ENCODE data around the gene NBAS. TPM values are rescaled to one million over a fixed set of nuclear protein-coding genes. Genes with fewer than 3 reads are reported as not detected.
A peak's percentile ranks its signal among the peaks of the same experiment; 100 is the strongest.

The NBAS gene
- total and polyA plus RNA-seq, 2 of the 13 experiments (the other 11 are each of a cell fraction or from before 2014, with no cell fraction given): 33.6 to 58.7 TPM

- TF ChIP-seq ISX (CRISPR knock-in tag; conservative IDR thresholded peaks at IDR 0.05): no peak
- no peak for TF ChIP-seq STAG1 (CRISPR knock-in tag; IDR thresholded peaks at IDR 0.05)
- no peak for TF ChIP-seq ZC3H4 (CRISPR knock-in tag; IDR thresholded peaks at IDR 0.05; ENCODE audit: borderline replicate concordance)
- TF ChIP-seq ZNF30 (CRISPR knock-in tag; IDR thresholded peaks at IDR 0.05): no peak
- no peak for TF ChIP-seq MAFG (CRISPR knock-in tag; IDR thresholded peaks at IDR 0.05)
- TF ChIP-seq ELK4 (CRISPR knock-in tag; IDR thresholded peaks at IDR 0.05; ENCODE audit: borderline replicate concordance): no peak
- no peak; the same call in 1 of the 2 replicates for TF ChIP-seq U2AF2 (IDR thresholded peaks at IDR 0.05; ENCODE audit: low read depth, low read length)
- TF ChIP-seq PHF8 (CRISPR knock-in tag; IDR thresholded peaks at IDR 0.05): peak; percentile 93
- no peak for TF ChIP-seq MBNL3 (CRISPR knock-in tag; conservative IDR thresholded peaks at IDR 0.05)
- no peak for TF ChIP-seq ZNF577 (CRISPR knock-in tag; IDR thresholded peaks at IDR 0.05; ENCODE audit: borderline replicate concordance, low read depth)
- TF ChIP-seq FIP1L1 (IDR thresholded peaks at IDR 0.05; ENCODE audit: borderline replicate concordance, insufficient read depth, low read depth, low read length): peak; percentile 84; the same call in 1 of the 2 replicates
- no peak for TF ChIP-seq ZNF496 (CRISPR knock-in tag; IDR thresholded peaks at IDR 0.05; ENCODE audit: insufficient replicate concordance)
- peak; percentile 95 for TF ChIP-seq SIN3A (IDR thresholded peaks at IDR 0.05; ENCODE audit: borderline replicate concordance, low read depth, low read length)
- 0 out of 2 replicates have a peak, but pooled peaks have one; percentile 24 for TF ChIP-seq ETV6 (CRISPR knock-in tag; conservative IDR thresholded peaks at IDR 0.05)
- TF ChIP-seq CEBPZ (IDR thresholded peaks at IDR 0.05; ENCODE audit: low read length): no peak
- TF ChIP-seq DBP (CRISPR knock-in tag; IDR thresholded peaks at IDR 0.05; ENCODE audit: not compliant biosample characterization): no peak
- peak; percentile 97 for TF ChIP-seq ZNF816 (CRISPR knock-in tag; IDR thresholded peaks at IDR 0.05; ENCODE audit: borderline replicate concordance)
- no peak for TF ChIP-seq ZNF549 (CRISPR knock-in tag; IDR thresholded peaks at IDR 0.05)
- peak in 1 of 2 experiments; percentile 89; a peak in 2 of 4 replicates for TF ChIP-seq KLF16 (CRISPR knock-in tag; IDR thresholded peaks at IDR 0.05)
- TF ChIP-seq SOX13 (IDR thresholded peaks at IDR 0.05): 0 out of 2 replicates have a peak, but pooled peaks have one; percentile 52
- peak in 1 of 2 experiments; percentile 72; a peak in 2 of 4 replicates for TF ChIP-seq SOX13 (CRISPR knock-in tag; conservative IDR thresholded peaks at IDR 0.05 in 1 of 2, IDR thresholded peaks at IDR 0.05 in 1 of 2)
- TF ChIP-seq PHF20 (CRISPR knock-in tag; IDR thresholded peaks at IDR 0.05): peak; percentile 90
- no peak for TF ChIP-seq SRSF9 (IDR thresholded peaks at IDR 0.05; ENCODE audit: borderline replicate concordance, insufficient read depth, low read depth, low read length, poor library complexity, severe bottlenecking)
- TF ChIP-seq ZNF747 (CRISPR knock-in tag; IDR thresholded peaks at IDR 0.05; ENCODE audit: borderline replicate concordance): no peak
- no peak for TF ChIP-seq HNF4A (CRISPR knock-in tag; IDR thresholded peaks at IDR 0.05)
These were observed at the start of gene NBAS (continued) for GRCh38 chr2:15560988-15561573.

Data from HepG2 (cell line).